HuH-7.5 (cell line): ENCODE results near the gene AQP1.
A peak's percentile ranks its signal among the peaks of the same experiment; 100 is the strongest.

Experiments
- DNase-seq: peaks from one replicate; pipeline ENCODE4 v3.0.0; 2011; ENCODE audit warnings: low spot score

Gene AQP1

GRCh38 chr7:30936650-30937245 lies 25.1 kb downstream of the AQP1 start:
- DNase-seq = no peak

GRCh38 chr7:30937416-30937815 lies 25.8 kb downstream of the AQP1 start:
- no peak for DNase-seq

- peak; percentile 87 for DNase-seq
Observed at GRCh38 chr7:30938435-30939316, 27.0 kb downstream of the AQP1 start.

GRCh38 chr7:30941582-30942323 lies 30.1 kb downstream of the AQP1 start:
- no peak for DNase-seq

- no peak for DNase-seq
Observed at GRCh38 chr7:30950197-30950596, 38.5 kb downstream of the AQP1 start.

GRCh38 chr7:30954914-30955313 lies 43.3 kb downstream of the AQP1 start:
- no peak for DNase-seq

GRCh38 chr7:30956704-30957103 lies 45.1 kb downstream of the AQP1 start:
- DNase-seq = no peak

GRCh38 chr7:30963842-30964241 lies 52.2 kb downstream of the AQP1 start, which contains the start of gene GHRHR:
Gene GHRHR (plus strand): TSS chr7:30963953. CDS start chr7:30964069, 116 bp downstream.
- DNase-seq = no peak

- no peak for DNase-seq
Observed at GRCh38 chr7:30965372-30965771, 53.7 kb downstream of the AQP1 start.

- no peak for DNase-seq
Observed at GRCh38 chr7:30965883-30966282, 54.2 kb downstream of the AQP1 start.

GRCh38 chr7:30968294-30968693 lies 56.6 kb downstream of the AQP1 start:
- DNase-seq = no peak

GRCh38 chr7:30968747-30969603 lies 57.3 kb downstream of the AQP1 start:
- no peak for DNase-seq

- DNase-seq = no peak
Observed at GRCh38 chr7:30969604-30969970, 57.9 kb downstream of the AQP1 start.

- no peak for DNase-seq
Observed at GRCh38 chr7:30970074-30970473, 58.4 kb downstream of the AQP1 start.

GRCh38 chr7:30970594-30971094 lies 59.0 kb downstream of the AQP1 start:
- no peak for DNase-seq

- DNase-seq = no peak
Observed at GRCh38 chr7:30971440-30971839, 59.8 kb downstream of the AQP1 start.

- no peak for DNase-seq
Observed at GRCh38 chr7:30971840-30972563, 60.3 kb downstream of the AQP1 start.

- no peak for DNase-seq
Observed at GRCh38 chr7:30973292-30973691, 61.6 kb downstream of the AQP1 start.

GRCh38 chr7:30973791-30974604 lies 62.3 kb downstream of the AQP1 start:
- no peak for DNase-seq

GRCh38 chr7:30974605-30975255 lies 63.1 kb downstream of the AQP1 start:
- peak; percentile 66 for DNase-seq
